ENCODE data around the gene FBN3.

FBN3 gene

GRCh38 chr19:8057545-8058270 lies 91.7 kb downstream of the FBN3 start:
- TF ChIP-seq CTCF (conservative IDR thresholded peaks at IDR 0.05; ENCODE audit: low read length) (no peak), EZH2phosphoT487 (IDR thresholded peaks at IDR 0.05; ENCODE audit: borderline replicate concordance) (no peak)
- no peaks in the 10 kb centered on the region for H3K79me2 ChIP-seq (ENCODE audit: insufficient read depth, low read length)
- H3K36me3 ChIP-seq (ENCODE audit: insufficient read depth, low read length), result no peaks in the 10 kb centered on the region
- H3K27me3 ChIP-seq (ENCODE audit: insufficient read depth, low read length, poor library complexity, severe bottlenecking), result no peaks in the 10 kb centered on the region
- H3F3A ChIP-seq (ENCODE audit: low read depth), result no peaks in the 10 kb centered on the region
- no peaks in the 10 kb centered on the region for H3K9me3 ChIP-seq (ENCODE audit: insufficient read depth, low read depth, low read length)
- H3K9ac ChIP-seq (ENCODE audit: low read depth, low read length, poor library complexity, severe bottlenecking), result no peak overlapping the region
- H3K4me3 ChIP-seq (ENCODE audit: low read length, poor library complexity, severe bottlenecking), result no peak overlapping the region
- H3K9me2 ChIP-seq (replicated peaks; ENCODE audit: low read depth, low read length), result no peaks in the 10 kb centered on the region
- no peaks in the 10 kb centered on the region for H3K4me1 ChIP-seq (ENCODE audit: insufficient read depth, low read length, poor library complexity, severe bottlenecking)
- H2AFZ ChIP-seq (ENCODE audit: low read length), result no peak overlapping the region
- no peaks in the 10 kb centered on the region for H4K20me1 ChIP-seq (ENCODE audit: insufficient read depth, low read length, poor library complexity, severe bottlenecking)
- no peak overlapping the region for H3K4me2 ChIP-seq (ENCODE audit: low read depth, low read length, poor library complexity, severe bottlenecking)

GRCh38 chr19:8056533-8056932 lies 92.9 kb downstream of the FBN3 start:
- Histone ChIP-seq H3K9me2 (replicated peaks; ENCODE audit: low read depth, low read length) (no peaks in the 10 kb centered on the region), H3K27me3 (ENCODE audit: insufficient read depth, low read length, poor library complexity, severe bottlenecking) (no peaks in the 10 kb centered on the region), H3K9ac (ENCODE audit: low read depth, low read length, poor library complexity, severe bottlenecking) (no peak overlapping the region), H4K20me1 (ENCODE audit: insufficient read depth, low read length, poor library complexity, severe bottlenecking) (no peaks in the 10 kb centered on the region), H3F3A (ENCODE audit: low read depth) (no peaks in the 10 kb centered on the region), H3K4me3 (ENCODE audit: low read length, poor library complexity, severe bottlenecking) (no peak overlapping the region), H3K4me2 (ENCODE audit: low read depth, low read length, poor library complexity, severe bottlenecking) (no peak overlapping the region), H3K36me3 (ENCODE audit: insufficient read depth, low read length) (no peaks in the 10 kb centered on the region), H3K9me3 (ENCODE audit: insufficient read depth, low read depth, low read length) (no peaks in the 10 kb centered on the region), H2AFZ (ENCODE audit: low read length) (no peak overlapping the region), H3K4me1 (ENCODE audit: insufficient read depth, low read length, poor library complexity, severe bottlenecking) (peaks cover 6% of the 10 kb centered on the region), H3K79me2 (ENCODE audit: insufficient read depth, low read length) (no peaks in the 10 kb centered on the region)
- TF ChIP-seq CTCF (conservative IDR thresholded peaks at IDR 0.05; ENCODE audit: low read length) (no peak), EZH2phosphoT487 (IDR thresholded peaks at IDR 0.05; ENCODE audit: borderline replicate concordance) (no peak)

GRCh38 chr19:8054169-8054568 lies 95.2 kb downstream of the FBN3 start:
- Histone ChIP-seq H3K4me3 (ENCODE audit: low read length, poor library complexity, severe bottlenecking) (no peak overlapping the region), H3F3A (ENCODE audit: low read depth) (no peaks in the 10 kb centered on the region), H3K27me3 (ENCODE audit: insufficient read depth, low read length, poor library complexity, severe bottlenecking) (no peaks in the 10 kb centered on the region), H3K4me2 (ENCODE audit: low read depth, low read length, poor library complexity, severe bottlenecking) (no peak overlapping the region), H4K20me1 (ENCODE audit: insufficient read depth, low read length, poor library complexity, severe bottlenecking) (no peaks in the 10 kb centered on the region), H2AFZ (ENCODE audit: low read length) (no peak overlapping the region), H3K9ac (ENCODE audit: low read depth, low read length, poor library complexity, severe bottlenecking) (no peak overlapping the region), H3K4me1 (ENCODE audit: insufficient read depth, low read length, poor library complexity, severe bottlenecking) (peaks cover 6% of the 10 kb centered on the region), H3K36me3 (ENCODE audit: insufficient read depth, low read length) (no peaks in the 10 kb centered on the region), H3K79me2 (ENCODE audit: insufficient read depth, low read length) (no peaks in the 10 kb centered on the region), H3K9me2 (replicated peaks; ENCODE audit: low read depth, low read length) (no peaks in the 10 kb centered on the region), H3K9me3 (ENCODE audit: insufficient read depth, low read depth, low read length) (no peaks in the 10 kb centered on the region)
- TF ChIP-seq CTCF (conservative IDR thresholded peaks at IDR 0.05; ENCODE audit: low read length), result no peak
- no peak for TF ChIP-seq EZH2phosphoT487 (IDR thresholded peaks at IDR 0.05; ENCODE audit: borderline replicate concordance)

All from Loucy (cell line).